GM12801 (cell line): ENCODE measurements around the gene ZFAND6.

Source experiments
- CTCF ChIP-seq: IDR thresholded peaks from one replicate; pipeline ENCODE4 v1.5.1; 2011; ENCODE audit warnings: control low read depth; ENCODE audit not compliant: insufficient read length; ENCODE audit errors: extremely low read depth

Gene ZFAND6

GRCh38 chr15:80171787-80172186 is 112.3 kb downstream of the ZFAND6 start:
- no peak for TF ChIP-seq CTCF

- TF ChIP-seq CTCF: no peak
Observed at GRCh38 chr15:80172401-80172800, 112.9 kb downstream of the ZFAND6 start.

- TF ChIP-seq CTCF: no peak
Observed at GRCh38 chr15:80173022-80173759, 113.7 kb downstream of the ZFAND6 start.

GRCh38 chr15:80174017-80174746 is 114.7 kb downstream of the ZFAND6 start:
- no peak for TF ChIP-seq CTCF

- no peak for TF ChIP-seq CTCF
Observed at GRCh38 chr15:80175436-80175835, 116.0 kb downstream of the ZFAND6 start.

- no peak for TF ChIP-seq CTCF
Observed at GRCh38 chr15:80176443-80176842, 117.0 kb downstream of the ZFAND6 start.

GRCh38 chr15:80177156-80177555 is 117.7 kb downstream of the ZFAND6 start:
- TF ChIP-seq CTCF: no peak
